CD1c-positive myeloid dendritic cell (primary cell): Measurements from ENCODE around the gene OXGR1.
"Not testable (repeated sequence)": the region's sequence is repeated elsewhere in the genome, so short reads cannot be mapped to it uniquely, and the experiment has no call there.

ENCODE experiments used
- DNase-seq: peaks from one replicate; pipeline ENCODE4 v3.0.0-alpha.2; 2016; ENCODE audit errors: extremely low spot score

Gene OXGR1

DNA sequence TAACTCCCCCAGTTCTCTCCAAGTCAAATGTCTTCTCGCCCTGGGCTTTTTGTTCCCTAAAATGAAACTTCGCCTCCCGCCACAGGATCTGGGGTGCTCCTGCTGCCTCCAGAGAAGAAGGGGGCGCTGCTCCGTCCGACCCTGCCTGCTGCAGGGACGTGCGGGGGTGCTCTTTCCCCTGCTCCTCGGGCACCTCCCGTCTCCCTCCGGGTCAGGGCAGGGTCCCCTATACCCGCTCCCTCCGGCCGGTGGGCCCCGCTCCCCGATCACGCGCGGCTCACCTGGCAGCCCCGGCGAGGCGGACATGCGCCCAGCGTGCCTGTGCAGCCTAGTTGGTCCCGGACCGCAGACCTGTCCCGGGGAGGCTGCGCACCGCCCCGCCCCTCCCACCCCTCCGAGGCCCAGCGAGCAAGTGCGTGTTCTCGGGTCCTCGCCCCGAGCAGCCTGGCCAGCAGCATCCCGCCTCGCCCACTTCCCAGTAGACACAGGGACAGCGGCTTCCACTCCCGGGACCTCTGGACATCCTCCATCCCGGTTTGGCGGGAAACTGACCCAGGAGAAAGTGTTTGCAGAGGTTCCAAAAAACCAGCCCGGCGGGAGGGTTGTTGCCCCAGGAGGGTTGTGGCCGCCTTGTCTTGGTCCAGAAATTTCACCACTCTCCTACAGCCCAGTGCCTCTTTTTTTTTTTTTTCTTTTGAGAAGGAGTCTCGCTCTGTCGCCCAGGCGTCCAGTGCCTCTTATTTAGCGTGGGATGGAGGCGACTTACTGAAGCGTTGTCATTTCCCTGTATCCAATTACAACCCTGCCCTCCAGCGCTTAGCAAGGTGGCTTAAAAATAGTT lies at the start of gene OXGR1:
OXGR1 (minus strand) TSS at position 460 of the 841 bp plus-strand sequence. CDS start 6,717 bp downstream, outside the sequence.
- DNase-seq: peak; percentile 18

DNA sequence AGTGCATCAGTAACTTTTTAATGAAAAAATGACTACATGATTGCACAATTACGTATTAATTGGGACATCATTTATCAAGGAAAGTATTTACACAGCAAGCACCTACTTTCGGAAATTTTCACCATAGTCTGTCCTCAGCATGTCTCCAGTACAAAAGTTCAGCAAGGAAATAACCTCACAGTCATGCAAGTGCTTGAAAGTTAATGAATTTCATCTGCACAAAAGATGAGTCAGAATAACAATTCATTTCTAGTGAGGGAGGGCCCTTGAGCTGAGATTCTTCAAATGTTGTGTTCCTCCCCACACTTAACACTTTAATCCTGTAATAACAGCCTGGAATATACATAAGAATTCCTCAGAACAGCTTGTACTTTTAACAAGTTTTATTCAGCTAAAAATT lies 49.0 kb upstream of the OXGR1 start:
- DNase-seq: no peak

DNA sequence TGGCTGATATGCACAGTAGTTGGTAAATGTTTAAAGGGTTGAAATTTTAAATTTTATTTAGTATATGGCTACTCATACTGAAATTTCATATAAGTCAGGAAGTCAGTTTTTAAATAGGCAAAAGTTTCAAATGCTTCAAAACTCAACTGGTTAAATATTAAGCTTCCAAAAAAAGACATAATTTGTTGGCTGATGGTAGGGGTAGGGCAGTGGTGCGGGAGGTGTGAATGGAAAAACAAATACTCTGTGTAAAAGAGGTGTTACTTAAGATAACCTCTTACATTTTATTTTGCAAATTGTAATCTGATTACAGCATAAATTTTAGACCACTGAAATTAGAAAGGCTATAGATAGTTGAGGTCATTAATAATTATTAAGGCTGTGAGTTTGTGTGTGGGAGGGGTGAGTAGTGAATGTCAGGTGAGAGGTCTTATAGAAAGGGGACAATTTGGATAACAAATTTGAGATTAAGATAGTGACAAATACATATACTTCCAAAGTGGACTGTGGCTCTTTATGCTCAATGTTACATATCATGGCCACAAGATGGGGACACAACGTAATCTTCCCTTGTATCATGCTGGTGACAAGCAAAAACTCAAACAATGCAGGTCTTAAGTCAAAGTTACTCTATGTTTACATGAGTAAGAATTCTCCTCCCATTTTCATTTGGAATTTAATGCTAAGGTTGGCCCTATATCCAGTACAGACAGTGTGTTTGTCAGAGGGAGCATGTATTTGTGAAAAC lies 36.6 kb upstream of the OXGR1 start:
- DNase-seq: no peak

DNA sequence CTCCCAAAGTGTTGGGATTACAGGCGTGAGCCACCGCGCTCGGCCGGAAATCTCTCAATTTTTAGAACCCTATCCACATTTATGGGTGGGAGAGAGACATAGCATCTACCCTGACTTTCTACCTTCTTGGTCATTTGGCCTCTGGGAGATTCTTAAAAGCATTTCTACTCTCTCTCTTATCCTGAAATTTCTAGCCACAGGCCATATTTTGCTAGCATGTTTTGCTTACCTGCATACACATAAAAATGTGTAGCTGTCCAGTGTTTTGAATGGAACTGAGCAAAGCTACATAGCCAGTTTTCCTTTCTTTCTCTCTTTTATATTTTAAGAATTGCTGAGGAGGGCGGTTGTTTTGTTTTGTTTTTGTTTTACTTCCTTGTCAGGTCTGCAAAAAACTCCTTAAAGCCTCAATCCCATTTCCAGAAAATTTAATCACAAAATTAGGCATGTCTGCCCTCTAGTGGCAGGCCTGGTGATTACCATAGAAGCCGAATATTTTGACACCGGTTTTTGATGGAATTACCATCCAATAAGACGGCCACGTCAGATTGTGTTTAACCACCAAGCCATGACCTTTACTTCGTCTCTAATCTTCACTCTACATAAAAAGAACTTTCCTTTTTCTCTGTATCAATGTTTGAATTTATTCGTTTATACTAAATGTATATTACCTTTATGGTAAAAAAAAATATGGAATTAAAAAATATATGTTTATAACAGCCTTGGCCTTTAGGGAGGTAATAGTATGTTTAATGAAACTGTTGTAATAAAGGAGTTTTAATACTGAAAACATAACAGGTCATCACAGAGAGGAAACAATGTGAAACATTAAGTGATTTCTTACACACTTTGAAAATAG lies 34.4 kb upstream of the OXGR1 start:
- peak; percentile 74 for DNase-seq

DNA sequence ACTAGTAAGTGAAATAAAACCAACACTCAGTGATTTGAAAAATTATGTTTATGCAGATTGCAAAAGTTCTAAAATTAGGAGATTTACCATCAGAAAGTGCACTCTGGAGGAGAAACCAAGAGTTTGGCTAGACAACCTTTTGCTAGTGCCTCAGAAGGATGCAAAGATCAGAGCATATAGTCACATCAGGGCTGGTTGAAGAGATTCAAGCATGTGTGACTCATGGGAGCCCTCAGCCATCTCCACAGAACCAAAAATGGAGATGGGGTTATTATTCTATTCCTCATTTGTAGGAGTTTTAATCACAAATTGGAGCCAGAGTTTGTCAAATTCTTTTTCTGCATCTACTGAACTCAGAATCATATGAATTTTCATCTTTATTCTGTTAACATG lies 32.9 kb upstream of the OXGR1 start:
- DNase-seq: no peak

DNA sequence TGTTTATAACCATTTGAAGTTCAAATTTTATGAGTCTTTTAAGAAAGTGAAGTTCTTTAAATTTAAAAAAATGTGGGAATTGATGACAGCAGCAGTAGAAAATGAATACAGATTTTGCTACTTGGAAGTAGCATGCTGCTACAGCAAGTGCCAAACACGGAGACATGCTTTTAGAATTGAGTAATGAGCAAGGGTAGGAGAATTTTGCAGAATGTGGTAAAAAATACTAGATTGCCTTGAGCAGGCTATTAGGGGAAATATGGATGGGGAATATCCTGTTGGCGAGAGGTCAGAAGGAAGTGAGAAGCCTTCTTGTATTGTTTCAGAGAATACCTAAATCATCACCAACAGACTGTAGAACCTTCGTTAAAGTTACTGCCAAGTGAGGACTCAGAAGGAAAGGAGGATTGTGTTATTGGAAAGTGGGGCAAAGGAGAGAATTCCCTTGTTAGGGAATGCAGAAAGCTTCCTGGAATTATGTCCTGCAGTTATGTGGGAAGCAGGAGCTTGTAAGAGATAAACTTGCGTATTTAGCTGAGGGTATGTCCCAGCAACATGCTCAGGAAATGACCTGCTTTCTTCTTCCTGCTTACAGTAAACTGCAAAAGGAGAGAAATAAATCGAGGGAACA lies 32.4 kb upstream of the OXGR1 start:
- no peak for DNase-seq

DNA sequence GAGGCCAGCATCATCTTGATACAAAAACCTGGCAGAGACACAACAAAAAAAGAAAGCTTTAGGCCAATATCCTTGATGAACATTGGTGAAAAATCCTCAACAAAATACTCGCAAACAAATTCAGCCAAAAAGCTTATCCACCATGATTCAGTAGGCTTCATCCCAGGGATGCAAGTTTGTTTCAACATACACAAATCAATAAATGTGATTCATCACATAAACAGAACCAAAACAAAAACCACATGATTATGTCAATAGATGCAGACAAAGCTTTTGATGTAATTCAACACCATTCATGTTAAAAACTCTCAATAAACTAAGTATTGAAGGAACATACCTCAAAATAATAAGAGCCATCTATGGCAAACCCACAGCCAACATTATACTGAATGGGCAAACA lies 29.5 kb upstream of the OXGR1 start:
- not testable (repeated sequence) for DNase-seq

DNA sequence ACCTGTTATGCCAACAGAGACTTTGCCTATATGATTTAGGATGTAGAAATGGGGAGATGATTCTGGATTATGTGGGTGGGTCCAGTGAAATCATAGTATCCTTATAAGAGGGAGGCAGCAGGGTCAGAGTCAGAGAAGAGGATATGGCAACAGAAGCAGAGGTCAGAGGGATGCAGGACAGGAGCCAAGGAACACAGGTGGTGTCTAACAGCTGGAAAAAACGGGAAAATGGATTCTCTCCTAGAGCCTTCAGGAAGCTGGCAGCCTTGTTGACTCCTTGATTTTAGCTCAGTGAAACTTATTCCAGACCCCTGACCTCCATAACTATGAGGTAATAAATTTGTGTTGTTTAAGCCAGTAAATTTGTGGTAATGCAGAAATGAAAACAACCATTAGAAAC lies 28.8 kb upstream of the OXGR1 start:
- no peak for DNase-seq

DNA sequence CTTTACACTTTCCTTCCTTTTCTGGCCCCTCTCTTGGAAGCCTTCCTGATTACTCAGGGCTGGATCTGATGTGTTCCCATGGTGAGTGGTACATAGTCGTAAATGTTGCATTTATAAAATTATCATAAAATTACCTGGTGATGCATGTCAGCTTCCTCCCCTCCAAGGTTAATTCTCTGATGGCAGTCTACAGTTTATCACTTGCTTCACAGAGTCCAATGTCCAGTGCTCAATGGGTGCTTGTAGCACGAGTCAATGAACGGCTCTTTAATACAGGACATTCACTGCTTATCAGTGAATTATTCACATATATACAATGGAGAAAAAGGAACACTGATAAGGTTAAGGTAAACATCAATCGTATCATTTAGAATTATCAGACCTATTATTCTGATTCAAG lies 27.0 kb upstream of the OXGR1 start:
- DNase-seq: no peak

DNA sequence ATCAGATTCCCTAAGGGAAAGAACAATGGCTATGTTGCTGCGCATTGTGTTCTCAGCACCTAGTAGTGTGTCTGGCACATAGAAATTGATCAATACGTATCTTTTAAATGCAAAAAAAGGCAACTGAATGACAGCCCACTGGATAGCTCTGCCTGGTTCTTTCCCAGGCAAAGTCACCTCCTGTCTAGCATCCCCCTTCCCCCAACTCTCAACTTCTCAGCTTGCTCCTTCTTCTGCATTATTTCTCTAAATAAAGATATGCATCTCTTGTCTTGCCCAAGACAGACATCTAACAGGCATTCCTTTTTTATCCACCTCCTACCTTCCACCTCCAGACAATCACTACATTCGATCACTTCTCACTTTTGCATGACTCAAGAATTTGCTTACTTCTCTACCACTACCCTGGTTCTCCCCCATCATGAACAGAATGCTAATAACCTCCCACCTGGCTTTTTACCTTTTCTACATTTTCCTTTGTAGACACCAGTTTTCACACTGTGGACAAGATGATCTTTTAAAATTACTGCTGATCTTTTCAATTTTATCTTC lies 26.5 kb upstream of the OXGR1 start:
- DNase-seq: no peak

DNA sequence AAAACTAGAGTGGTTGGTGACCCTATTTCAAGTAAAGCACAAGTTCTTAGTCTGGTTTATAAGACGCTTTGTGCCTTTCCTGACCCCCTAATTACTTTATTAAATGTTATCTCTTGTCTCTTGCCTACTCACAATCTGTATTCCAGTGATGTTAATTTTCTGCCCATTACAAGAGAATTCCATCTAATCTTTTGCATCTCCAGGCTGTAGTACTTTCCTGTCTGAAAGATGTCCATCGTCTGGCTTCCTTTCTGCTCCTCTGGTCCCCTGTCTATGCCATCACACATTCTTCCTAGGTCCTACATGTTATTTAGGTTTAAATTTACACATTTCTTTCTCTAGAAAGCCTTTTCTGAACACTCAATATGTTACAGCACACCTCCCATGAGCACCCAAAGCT lies 25.9 kb upstream of the OXGR1 start:
- no peak for DNase-seq

DNA sequence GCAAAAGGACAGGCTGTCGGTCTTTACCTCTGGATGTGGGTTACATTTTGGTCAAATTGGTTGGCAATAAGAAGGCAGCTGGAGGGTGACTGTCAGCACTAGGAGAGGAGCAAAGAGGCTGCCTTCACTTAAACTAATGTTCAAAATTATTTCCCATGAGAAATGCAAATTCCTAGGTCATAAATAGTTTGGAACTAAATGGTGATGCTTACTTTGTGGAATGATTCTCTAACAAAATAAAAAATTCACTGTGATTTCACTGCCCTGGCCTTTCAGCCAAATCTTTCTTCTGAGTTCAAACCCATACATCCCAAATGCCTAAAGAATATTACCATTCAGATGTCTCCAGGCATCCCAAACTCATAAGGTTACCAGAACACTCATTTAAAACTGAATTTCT lies 25.0 kb upstream of the OXGR1 start:
- no peak for DNase-seq

DNA sequence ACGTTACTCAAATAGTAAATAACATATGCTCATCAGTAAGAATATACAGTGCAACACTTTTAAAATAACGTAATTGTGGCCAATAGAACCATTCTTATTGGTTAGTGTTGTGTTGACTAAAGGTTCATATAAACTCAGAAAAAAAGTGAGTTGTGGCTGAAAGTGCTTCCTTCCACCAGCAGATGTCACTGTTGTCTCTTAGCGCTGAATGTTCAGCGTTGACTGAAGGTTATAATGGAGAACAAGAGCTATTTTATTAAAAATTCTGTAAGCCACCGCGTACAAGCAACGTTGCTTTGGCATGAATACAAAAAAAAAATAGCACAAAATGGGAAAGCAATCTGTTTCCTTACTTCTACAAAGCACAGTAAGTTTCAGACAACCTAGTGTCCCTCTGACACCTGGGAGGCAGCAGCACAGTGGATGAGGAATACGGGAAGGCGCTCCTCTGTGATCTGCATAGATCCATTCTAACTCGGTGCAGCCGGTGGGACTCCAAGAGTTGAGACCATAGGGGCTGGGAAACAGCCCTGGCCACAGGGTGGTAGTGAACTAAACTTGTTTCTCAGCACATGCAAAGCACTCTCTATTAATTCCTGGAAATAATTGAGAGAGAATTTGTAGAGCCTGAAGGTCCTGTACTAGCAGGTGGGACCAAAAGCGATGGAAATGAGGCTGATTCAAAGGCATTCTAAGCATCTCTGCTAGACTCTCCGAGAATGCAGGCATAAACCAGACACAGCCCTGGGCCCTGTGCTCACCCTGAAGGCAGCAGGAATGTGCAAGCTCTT lies 23.9 kb upstream of the OXGR1 start:
- DNase-seq: peak; percentile 63

DNA sequence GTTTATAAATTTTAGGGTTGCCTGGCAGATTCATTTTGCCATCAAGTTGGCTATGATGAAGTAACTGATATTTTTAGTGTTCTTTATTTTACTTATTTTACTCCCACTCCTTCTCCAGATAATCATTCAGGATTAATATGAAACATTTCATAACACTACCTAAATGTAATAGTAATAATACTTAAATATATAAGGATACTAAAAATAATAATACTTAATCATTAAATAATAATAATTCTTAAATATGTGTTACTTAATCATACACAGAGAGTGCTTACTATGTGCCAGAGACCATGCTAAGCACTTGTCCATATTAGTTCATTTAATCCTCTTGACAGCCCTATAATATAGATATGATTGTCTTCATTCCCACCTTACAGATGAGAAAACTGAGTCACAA lies 23.0 kb upstream of the OXGR1 start:
- DNase-seq: no peak

DNA sequence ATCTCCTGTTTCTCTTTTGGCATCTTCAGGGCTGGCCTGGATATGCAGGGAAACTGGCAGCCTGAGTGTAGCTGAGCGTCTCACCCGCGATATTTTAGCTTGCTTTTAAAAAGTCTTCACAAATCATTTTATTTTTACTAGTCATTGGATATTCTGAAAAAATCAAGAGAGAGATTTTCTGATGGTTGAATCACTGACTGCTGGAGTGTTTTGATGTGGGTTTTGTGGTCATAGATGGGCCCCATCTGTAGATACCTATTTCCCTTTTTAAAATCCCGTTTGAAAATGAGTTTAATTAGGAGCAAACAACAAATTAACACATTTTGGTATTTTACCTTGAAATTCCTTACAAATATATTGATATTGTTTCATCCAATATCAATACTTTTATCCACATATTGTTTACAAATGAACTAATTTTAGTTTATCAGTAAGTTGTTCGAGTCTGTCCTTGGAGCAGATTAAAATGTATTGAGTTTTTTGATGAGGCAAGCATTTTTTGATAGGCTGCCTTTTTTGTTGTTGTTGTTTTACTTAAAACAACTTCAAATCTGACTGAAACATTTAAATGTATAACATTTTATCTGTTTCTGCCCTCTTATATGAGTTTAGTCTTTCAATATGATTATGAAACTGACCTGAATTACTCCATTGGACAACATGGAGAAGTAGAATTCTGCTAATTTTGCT lies 21.5 kb upstream of the OXGR1 start:
- DNase-seq: no peak

DNA sequence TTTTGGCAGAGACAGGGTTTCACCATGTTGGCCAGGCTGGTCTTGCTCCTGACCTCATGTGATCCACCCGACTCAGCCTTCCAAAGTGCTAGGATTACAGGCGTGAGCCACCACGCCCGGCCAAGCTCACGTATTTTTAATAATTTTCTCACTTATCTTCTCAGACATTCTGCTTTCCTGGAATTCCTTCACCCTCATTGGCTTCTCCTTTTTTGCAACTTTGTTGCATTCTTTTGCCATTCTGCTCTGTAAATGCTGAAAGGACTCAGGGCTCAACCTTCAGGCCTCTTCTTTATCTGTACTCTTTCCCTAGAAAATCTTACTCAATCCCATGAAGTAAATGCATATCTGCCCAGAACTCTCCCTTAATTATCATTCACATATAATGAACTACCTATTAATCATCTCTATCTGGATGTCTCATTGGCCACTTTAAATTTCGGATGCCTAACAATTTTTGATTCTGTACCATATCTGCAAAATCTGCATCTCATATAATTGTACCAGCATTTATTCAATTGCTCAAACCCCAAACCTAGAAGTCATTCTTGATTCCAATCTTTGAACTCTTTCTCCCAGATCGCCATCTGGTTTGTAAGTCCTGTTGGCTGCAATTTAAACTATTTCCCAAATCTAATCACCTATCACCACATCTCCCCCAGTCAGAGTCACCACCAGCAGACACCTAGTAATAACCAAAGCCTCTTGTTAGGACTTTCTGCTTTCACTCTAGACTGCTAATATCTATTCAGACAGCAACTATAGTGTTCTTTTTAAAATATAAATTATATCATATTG lies 18.2 kb upstream of the OXGR1 start:
- DNase-seq: no peak

DNA sequence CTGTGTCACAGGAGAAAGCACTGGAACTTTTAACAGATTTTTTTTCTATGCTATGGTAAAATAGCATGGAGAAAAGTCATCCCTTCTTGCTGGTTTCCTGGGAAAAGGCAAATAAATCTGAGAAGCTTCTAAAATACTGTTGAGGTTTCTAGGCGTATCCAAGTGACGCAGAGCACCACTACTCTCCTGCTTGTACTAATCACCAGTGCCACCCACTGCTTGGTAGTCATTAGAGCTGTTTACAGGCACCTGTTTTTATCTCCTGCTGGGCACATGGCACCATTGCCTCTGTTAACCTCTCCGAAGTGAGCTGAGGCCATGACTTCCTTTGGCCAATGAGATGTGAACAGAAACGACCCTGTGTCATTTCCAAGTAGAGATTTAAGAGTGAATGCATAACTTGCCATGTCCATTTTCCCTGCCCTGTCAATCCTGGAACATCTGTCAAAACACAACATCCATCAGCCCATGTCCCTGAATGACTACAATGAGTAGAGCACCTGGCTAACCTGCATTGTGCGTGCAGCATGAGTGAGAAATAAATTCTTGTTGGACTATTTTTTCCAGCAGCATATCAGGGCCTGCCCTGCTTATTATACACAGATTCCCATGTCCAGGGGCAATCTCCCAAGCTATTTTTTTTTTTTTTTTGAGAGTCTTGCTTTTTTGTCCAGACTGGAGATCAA lies 17.3 kb upstream of the OXGR1 start:
- no peak for DNase-seq

DNA sequence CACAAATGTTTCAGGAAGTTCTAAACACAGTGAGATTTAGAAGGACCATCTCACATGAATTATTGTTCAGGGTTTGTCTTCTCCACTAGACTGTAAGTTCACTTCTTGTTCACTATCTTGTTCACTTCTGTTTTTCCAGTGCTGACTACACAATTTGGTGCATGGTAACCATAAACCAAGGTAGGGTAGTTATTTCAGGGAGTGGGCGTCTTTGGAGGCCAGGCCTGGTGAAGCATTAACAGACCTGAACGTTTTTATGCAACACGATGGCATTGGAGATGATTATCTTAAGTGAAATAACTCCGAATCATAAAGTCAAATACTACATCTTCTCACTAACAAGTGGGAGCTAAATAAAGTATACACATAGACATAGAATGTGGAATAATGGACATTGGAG lies 14.4 kb upstream of the OXGR1 start:
- DNase-seq: no peak
